IPS-11a (cell line): ENCODE results near the gene SGK2.
"Not testable (repeated sequence)": the region's sequence is repeated elsewhere in the genome, so short reads cannot be mapped to it uniquely, and the experiment has no call there.

ENCODE experiments used
- H3K4me3 ChIP-seq: one replicate; pipeline ENCODE4 v1.5.1; 2013; ENCODE audit warnings: low read depth, low read length, control low read depth

SGK2 gene

DNA sequence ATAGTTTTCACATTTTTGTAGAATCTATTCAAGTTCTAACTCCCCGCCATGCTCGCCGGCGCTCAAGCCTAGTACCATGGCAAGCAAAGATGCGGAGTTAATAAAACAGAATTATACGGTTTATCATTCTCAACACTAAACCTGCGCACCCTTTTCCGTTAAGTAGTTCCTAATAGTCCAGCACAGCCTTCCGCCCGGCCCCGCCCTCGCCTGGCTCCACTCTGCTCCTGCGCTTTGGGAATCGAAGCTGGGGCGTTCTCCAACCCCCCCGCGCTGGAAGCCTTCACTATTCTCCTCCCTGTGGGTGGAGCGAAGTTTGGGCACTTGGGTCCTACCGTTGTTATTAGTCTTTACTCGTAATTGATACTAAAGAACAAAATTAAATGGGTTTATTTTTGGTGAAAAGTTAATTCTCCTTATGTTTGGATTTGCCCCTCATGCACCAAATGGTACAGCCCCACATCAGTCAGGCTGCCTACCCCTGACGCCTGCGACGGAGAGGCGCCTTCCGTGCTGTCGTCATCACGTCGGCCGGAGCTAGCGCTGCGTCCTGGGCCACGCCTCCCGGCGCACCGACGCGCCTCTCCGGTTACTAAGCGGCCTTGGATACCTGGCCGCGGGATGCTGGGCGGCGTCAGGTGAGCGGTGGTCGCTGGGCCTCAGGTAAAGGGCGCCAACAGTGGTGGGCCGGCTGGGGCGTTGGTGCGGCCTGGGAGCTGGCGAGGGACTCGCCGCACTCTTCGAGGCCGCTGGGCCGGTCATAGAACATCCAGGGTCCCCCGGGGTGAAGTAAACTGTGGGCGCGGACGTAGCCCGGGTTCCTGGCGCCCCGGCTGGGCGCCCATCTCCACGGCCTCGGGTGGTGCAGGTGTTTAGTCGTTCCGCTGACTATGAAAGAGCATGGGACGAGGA is 31.8 kb downstream of the SGK2 start, which contains the start of gene IFT52:
Gene IFT52 (plus strand): TSS at position 546 of the 912 bp plus-strand sequence. CDS start 3,762 bp downstream, outside the sequence.
- H3K4me3 ChIP-seq, result peak within 1 kb of the TSS; percentile 73

DNA sequence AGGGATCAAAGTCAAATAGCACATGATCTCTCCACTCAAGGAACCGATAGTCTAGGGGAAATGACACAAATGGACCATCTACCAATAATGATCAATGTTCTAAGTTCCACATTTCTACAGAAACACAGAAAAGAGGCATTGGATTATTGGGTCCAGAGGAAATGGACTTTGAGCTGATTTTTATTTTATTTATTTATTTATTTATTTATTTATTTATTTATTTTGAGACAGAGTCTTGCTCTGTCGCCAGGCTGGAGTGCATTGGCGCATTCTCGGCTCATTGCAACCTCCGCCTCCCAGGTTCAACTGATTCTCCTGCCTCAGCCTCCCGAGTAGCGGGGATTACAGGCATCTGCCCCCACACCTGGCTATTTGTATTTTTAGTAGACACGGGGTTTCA is 43.1 kb downstream of the SGK2 start:
- H3K4me3 ChIP-seq, result not testable (repeated sequence)

DNA sequence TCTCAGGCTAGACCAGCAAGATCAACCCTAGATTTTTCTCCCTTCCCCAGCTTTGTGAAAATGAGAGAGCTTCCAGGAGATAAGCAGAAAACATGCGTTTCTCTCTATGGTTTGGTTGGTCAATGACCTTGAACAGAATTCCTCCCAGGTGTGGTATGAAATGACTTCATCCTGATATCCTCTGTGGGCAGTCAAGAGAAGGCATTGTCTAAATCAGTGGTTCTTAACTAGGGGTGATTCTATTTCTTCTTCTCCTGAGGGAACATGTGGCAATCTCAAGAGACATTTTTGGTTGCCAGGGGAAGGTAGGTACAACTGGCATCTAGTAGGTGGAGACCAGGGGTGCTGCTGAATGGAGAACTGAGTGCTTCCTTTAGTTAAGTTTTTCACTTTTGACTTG is 44.3 kb downstream of the SGK2 start:
- no peak overlapping the region for H3K4me3 ChIP-seq

DNA sequence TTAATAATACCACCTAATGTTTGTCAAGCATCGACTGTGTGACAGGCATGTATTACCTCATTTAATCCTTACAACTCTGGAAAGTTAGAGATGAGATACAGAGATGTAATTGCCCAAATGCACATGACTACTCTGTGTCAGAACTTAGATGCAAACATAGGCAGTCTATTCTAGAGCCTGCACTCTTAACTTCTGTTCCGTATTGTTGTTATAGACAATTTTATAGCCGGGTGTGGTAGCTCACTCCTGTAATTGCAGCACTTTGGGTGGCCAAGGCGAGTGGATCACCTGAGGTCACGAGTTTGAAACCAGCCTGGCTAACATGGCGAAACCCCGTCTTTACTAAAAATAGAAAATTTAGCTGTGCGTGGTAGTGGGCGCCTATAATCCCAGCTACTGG is 46.9 kb downstream of the SGK2 start:
- no peak overlapping the region for H3K4me3 ChIP-seq

DNA sequence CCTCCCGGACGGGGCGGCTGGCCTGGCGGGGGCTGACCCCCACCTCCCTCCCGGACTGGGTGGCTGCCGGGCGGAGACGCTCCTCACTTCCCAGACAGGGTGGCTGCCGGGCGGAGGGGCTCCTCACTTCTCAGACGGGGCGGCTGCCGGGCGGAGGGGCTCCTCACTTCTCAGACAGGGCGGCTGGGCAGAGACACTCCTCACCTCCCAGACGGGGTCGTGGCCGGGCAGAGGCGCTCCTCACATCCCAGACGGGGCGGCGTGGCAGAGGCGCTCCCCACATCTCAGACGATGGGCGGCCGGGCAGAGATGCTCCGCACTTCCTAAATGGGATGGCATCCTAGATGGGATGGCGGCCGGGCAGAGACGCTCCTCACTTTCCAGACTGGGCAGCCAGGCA is 48.5 kb downstream of the SGK2 start:
- H3K4me3 ChIP-seq, result not testable (repeated sequence)

DNA sequence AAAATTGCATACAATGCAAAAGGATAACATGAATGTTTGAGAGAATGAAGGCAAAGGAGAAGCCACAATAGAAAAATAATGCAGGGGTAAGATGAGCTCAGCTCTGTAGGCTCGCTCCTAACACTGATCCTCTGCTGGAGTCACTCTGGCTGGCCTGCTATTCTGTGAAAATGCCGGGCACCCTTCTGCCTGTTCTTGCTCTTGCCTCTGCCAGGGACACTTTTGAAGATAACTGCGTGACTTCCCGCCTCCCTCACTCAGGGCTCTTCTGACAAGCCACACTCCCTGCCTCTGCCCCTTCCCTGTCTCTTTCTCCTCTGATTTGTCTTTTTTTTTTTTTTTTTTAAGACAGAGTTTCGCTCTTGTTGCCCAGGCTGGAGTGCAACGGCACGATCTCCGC is 72.8 kb downstream of the SGK2 start:
- H3K4me3 ChIP-seq, result no peak overlapping the region
